ENCODE results near the gene TACC2. TPM values are rescaled to one million over a fixed set of nuclear protein-coding genes. Genes with fewer than 3 reads are reported as not detected.

TACC2 gene
- total RNA-seq, 4 donors from 2014 or later: 46.5 to 106 (median 71.6) TPM

DNA sequence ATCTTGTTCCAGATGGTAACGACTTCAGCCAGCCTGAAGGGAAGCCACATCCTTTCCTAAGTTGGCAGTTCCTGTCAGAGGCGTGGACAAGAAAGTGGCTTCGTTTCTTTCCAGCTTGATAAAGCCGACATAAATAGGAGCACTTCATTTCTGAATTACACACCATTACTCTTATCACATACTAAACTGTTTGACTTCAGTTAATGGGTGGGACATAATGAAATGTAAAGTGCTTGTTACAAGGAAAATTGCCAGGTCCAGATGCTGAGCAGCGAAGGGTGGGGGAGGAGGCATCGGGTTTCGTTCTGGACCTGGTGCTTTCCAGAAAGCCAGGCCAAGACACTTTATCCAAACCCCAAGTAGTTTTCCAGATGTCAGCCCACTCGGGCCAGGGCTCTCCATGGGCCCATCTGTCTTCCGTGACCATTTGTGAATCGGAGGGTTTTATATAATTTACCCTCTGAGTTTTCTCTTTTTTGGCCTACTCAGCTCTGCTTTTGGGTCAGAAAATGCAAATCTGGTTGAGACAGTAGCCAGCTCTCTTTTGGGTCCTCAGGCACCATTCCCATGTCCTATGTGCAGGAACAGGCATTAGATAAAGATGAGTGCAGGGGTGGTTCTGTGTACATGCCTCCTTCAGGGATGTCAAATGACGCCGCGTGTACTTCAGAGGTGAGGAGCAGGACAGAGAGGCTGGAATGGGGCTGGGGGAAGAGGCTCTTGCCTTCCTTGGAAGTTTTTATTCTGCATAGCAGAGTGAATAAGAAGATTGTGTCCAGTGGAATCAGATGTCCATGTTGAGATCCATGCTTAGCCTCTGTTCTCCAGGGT, 90.2 kb downstream of the TACC2 start:
- no peak for DNase-seq
- no peaks in the 10 kb centered on the region for H3K27me3 ChIP-seq
- H3K9me3 ChIP-seq: no peaks in the 10 kb centered on the region
- peaks cover 0 to 57% (median 12%) of the 10 kb centered on the region in 3 donors for H3K4me1 ChIP-seq
- WGBS, 2 donors: 61 to 62% methylated on average over 10 to 13 of the region's 13 CpGs
- intact Hi-C loops (cut with DNase I): no loop called here
- H3K36me3 ChIP-seq: peaks cover 0 to 44% (median 0%) of the 10 kb centered on the region in 3 donors
- H3K27ac ChIP-seq: peak overlapping the region in 3 of 4 donors; percentile 21 to 46 (median 45)
- H3K4me3 ChIP-seq: no peak overlapping the region
- TF ChIP-seq, protein P1, sequence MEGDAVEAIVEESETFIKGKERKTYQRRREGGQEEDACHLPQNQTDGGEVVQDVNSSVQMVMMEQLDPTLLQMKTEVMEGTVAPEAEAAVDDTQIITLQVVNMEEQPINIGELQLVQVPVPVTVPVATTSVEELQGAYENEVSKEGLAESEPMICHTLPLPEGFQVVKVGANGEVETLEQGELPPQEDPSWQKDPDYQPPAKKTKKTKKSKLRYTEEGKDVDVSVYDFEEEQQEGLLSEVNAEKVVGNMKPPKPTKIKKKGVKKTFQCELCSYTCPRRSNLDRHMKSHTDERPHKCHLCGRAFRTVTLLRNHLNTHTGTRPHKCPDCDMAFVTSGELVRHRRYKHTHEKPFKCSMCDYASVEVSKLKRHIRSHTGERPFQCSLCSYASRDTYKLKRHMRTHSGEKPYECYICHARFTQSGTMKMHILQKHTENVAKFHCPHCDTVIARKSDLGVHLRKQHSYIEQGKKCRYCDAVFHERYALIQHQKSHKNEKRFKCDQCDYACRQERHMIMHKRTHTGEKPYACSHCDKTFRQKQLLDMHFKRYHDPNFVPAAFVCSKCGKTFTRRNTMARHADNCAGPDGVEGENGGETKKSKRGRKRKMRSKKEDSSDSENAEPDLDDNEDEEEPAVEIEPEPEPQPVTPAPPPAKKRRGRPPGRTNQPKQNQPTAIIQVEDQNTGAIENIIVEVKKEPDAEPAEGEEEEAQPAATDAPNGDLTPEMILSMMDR (IDR thresholded peaks at IDR 0.05): no peak
- no peak for TF ChIP-seq POLR2A (IDR thresholded peaks at IDR 0.05)

DNA sequence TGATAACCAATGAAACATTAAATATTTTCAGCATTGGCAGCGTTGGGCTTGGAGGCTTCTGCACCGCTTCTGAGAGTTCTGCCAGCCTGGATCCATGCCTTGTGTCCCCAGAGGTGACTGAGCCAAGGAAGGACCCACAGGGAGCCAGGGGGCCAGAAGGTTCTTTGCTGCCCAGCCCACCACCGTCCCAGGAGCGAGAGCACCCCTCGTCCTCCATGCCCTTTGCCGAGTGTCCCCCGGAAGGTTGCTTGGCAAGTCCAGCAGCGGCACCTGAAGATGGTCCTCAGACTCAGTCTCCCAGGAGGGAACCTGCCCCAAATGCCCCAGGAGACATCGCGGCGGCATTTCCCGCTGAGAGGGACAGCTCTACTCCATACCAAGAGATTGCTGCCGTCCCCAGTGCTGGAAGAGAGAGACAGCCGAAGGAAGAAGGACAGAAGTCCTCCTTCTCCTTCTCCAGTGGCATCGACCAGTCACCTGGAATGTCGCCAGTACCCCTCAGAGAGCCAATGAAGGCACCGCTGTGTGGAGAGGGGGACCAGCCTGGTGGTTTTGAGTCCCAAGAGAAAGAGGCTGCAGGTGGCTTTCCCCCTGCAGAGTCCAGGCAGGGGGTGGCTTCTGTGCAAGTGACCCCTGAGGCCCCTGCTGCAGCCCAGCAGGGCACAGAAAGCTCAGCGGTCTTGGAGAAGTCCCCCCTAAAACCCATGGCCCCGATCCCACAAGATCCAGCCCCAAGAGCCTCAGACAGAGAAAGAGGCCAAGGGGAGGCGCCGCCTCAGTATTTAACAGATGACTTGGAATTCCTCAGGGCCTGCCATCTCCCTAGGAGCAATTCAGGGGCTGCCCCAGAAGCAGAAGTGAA, 93.9 kb downstream of the TACC2 start:
- no peaks in the 10 kb centered on the region for H3K27me3 ChIP-seq
- no peak overlapping the region for H3K4me3 ChIP-seq
- no peaks in the 10 kb centered on the region for H3K9me3 ChIP-seq
- no peak overlapping the region for H3K27ac ChIP-seq
- H3K4me1 ChIP-seq: peaks cover 11 to 83% (median 43%) of the 10 kb centered on the region in 3 donors
- WGBS, 2 donors: 54 to 80% methylated on average over 7 to 9 of the region's 21 CpGs
- peaks cover 0 to 37% (median 0%) of the 10 kb centered on the region in 3 donors for H3K36me3 ChIP-seq
- no peak for TF ChIP-seq POLR2A (IDR thresholded peaks at IDR 0.05)
- TF ChIP-seq, protein P1 (IDR thresholded peaks at IDR 0.05): no peak
- intact Hi-C loops (cut with DNase I): no loop called here
- no peak for DNase-seq

DNA sequence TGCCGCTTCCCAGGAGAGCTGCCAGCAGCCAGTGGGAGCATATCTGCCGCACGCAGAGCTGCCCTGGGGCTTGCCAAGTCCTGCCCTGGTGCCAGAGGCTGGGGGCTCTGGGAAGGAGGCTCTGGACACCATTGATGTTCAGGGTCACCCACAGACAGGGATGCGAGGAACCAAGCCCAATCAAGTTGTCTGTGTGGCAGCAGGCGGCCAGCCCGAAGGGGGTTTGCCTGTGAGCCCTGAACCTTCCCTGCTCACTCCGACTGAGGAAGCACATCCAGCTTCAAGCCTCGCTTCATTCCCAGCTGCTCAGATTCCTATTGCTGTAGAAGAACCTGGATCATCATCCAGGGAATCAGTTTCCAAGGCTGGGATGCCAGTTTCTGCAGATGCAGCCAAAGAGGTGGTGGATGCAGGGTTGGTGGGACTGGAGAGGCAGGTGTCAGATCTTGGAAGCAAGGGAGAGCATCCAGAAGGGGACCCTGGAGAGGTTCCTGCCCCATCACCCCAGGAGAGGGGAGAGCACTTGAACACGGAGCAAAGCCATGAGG, 94.6 kb downstream of the TACC2 start:
- Histone ChIP-seq H3K27ac (no peak overlapping the region), H3K4me1 (peaks cover 11 to 86% (median 43%) of the 10 kb centered on the region in 3 donors), H3K4me3 (no peak overlapping the region), H3K27me3 (no peaks in the 10 kb centered on the region), H3K9me3 (no peaks in the 10 kb centered on the region), H3K36me3 (peaks cover 0 to 43% (median 0%) of the 10 kb centered on the region in 3 donors)
- no peak for DNase-seq
- no peak for TF ChIP-seq POLR2A (IDR thresholded peaks at IDR 0.05)
- TF ChIP-seq, protein P1 (IDR thresholded peaks at IDR 0.05): no peak
- WGBS, 2 donors: 76 to 80% methylated on average over 1 to 3 of the region's 9 CpGs
- intact Hi-C loops (cut with DNase I): no loop called here

DNA sequence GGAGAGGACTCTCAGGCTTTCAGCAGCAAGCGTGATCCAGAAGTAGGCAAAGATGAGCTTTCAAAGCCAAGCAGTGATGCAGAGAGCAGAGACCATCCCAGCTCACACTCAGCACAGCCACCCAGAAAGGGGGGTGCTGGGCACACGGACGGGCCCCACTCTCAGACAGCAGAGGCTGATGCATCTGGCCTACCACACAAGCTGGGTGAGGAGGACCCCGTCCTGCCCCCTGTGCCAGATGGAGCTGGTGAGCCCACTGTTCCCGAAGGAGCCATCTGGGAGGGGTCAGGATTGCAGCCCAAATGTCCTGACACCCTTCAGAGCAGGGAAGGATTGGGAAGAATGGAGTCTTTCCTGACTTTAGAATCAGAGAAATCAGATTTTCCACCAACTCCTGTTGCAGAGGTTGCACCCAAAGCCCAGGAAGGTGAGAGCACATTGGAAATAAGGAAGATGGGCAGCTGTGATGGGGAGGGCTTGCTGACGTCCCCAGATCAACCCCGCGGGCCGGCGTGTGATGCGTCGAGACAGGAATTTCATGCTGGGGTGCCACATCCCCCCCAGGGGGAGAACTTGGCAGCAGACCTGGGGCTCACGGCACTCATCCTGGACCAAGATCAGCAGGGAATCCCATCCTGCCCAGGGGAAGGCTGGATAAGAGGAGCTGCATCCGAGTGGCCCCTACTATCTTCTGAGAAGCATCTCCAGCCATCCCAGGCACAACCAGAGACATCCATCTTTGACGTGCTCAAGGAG, 95.5 kb downstream of the TACC2 start:
- TF ChIP-seq POLR2A (IDR thresholded peaks at IDR 0.05): no peak
- TF ChIP-seq, protein P1 (IDR thresholded peaks at IDR 0.05): no peak
- peak overlapping the region; percentile 23 to 86 (median 81) for H3K27ac ChIP-seq
- H3K36me3 ChIP-seq: peaks cover 0 to 38% (median 0%) of the 10 kb centered on the region in 3 donors
- intact Hi-C loops (cut with DNase I): no loop called here
- no peak overlapping the region for H3K4me3 ChIP-seq
- no peaks in the 10 kb centered on the region for H3K27me3 ChIP-seq
- no peaks in the 10 kb centered on the region for H3K9me3 ChIP-seq
- 62 to 82% methylated on average over 5 to 9 of the region's 15 CpGs for WGBS, 2 donors
- peaks cover 11 to 88% (median 50%) of the 10 kb centered on the region in 3 donors for H3K4me1 ChIP-seq
- no peak for DNase-seq
